Liver (tissue), 3 donors: ENCODE results near the gene COQ8A.

Experiments used
- GABPA ChIP-seq, 2 donors: IDR thresholded peaks in 1 of 2; conservative IDR thresholded peaks in 1 of 2; 2 replicates each; pipeline ENCODE4 v1.6.1; 2016; ENCODE audit warnings: antibody characterized with exemption in 2 of 2, mild to moderate bottlenecking in 1 of 2, moderate library complexity in 1 of 2
- RAD21 ChIP-seq, 2 donors: IDR thresholded peaks; 2 replicates each; pipeline ENCODE4 v1.6.1; 2016; ENCODE audit warnings: antibody characterized with exemption in 2 of 2, mild to moderate bottlenecking in 2 of 2
- RXRA ChIP-seq, 2 donors: IDR thresholded peaks; 2 replicates each; pipeline ENCODE4 v1.6.1; 2017 to 2018; ENCODE audit warnings: antibody characterized with exemption in 2 of 2, mild to moderate bottlenecking in 1 of 2
- SP1 ChIP-seq: IDR thresholded peaks from 2 replicates; pipeline ENCODE4 v1.6.1; 2018; ENCODE audit warnings: antibody characterized with exemption, mild to moderate bottlenecking
- TF ChIP-seq, protein P1 (sequence below): fragments of 150-350 bp; IDR thresholded peaks from 2 replicates; pipeline ENCODE4 v1.5.1; 2017; ENCODE audit warnings: improper control_type of control experiment, low read depth, low read length; ENCODE audit not compliant: missing input control
- TF ChIP-seq, protein P2 (sequence below): IDR thresholded peaks from 2 replicates; pipeline ENCODE4 v1.6.1; 2016; ENCODE audit warnings: antibody characterized with exemption
- TF ChIP-seq, protein P3 (sequence below): IDR thresholded peaks from 2 replicates; pipeline ENCODE4 v1.6.1; 2016; ENCODE audit warnings: antibody characterized with exemption
- donor health status: healthy.
- donor health status: healthy.

DNA sequence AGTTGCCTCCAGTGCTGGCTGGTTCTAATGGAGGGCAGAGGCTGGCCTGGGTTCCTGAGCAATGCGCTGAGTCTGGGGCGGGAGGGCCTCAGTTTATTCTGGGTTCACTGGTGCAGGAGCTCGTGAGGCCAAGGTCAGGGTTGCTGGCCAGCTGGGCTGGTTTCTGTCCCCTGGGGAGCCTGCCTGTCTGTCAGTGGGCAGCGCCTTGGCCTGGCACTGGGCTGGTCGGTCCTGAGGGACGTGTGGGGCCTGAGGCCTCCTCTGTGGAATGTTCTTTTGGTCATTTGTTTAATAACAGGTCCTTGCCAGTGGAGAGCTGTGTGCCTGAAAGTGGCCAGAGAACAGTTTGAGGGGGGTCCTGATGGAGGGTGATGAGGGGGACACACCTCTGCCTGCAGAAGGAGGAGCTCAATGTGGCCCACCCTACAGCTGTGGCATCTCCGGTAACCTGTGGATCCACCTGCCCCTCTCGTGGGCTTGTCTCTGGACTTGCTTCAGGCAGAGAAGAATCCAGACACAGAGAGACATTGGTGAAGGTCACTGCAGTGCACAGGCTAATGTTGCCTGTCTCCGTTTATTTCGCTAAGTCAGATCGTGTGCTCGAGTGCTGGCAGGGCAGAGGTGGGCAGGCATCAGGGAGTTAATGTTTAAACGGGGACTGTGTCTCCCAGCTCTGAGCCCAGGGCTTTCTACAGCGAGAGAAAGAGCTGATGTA, 34.6 kb downstream of the COQ8A start:
- TF ChIP-seq, protein P1, sequence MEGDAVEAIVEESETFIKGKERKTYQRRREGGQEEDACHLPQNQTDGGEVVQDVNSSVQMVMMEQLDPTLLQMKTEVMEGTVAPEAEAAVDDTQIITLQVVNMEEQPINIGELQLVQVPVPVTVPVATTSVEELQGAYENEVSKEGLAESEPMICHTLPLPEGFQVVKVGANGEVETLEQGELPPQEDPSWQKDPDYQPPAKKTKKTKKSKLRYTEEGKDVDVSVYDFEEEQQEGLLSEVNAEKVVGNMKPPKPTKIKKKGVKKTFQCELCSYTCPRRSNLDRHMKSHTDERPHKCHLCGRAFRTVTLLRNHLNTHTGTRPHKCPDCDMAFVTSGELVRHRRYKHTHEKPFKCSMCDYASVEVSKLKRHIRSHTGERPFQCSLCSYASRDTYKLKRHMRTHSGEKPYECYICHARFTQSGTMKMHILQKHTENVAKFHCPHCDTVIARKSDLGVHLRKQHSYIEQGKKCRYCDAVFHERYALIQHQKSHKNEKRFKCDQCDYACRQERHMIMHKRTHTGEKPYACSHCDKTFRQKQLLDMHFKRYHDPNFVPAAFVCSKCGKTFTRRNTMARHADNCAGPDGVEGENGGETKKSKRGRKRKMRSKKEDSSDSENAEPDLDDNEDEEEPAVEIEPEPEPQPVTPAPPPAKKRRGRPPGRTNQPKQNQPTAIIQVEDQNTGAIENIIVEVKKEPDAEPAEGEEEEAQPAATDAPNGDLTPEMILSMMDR: no peak
- no peak for TF ChIP-seq GABPA (IDR thresholded peaks at IDR 0.05 in 1 of 2, conservative IDR thresholded peaks at IDR 0.05 in 1 of 2)
- TF ChIP-seq, protein P2, sequence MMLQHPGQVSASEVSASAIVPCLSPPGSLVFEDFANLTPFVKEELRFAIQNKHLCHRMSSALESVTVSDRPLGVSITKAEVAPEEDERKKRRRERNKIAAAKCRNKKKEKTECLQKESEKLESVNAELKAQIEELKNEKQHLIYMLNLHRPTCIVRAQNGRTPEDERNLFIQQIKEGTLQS: no peak
- TF ChIP-seq SP1: peak; percentile 86
- TF ChIP-seq RAD21 (IDR thresholded peaks at IDR 0.05): peak in 1 of 2 donors; percentile 71
- peak; percentile 79 to 85 for TF ChIP-seq RXRA (IDR thresholded peaks at IDR 0.05)
- TF ChIP-seq, protein P3, sequence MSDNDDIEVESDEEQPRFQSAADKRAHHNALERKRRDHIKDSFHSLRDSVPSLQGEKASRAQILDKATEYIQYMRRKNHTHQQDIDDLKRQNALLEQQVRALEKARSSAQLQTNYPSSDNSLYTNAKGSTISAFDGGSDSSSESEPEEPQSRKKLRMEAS: no peak
